ENCODE measurements around the gene KRTAP4-4.
"Not testable (repeated sequence)": the region's sequence is repeated elsewhere in the genome, so short reads cannot be mapped to it uniquely, and the experiment has no call there.

- TF ChIP-seq CTCF, POLR2A (IDR thresholded peaks at IDR 0.05): not testable (repeated sequence)
Measured at GRCh38 chr17:41123292-41123990, 37.1 kb downstream of the KRTAP4-4 start.

All from testis (tissue), 2 donors.